ENCODE data around the gene FCN2. TPM values are rescaled to one million over a fixed set of nuclear protein-coding genes. Genes with fewer than 3 reads are reported as not detected.

Gene FCN2
- total RNA-seq, 1 donor from 2014 or later, result not detected

GRCh38 chr9:134899818-134900217 lies 19.2 kb downstream of the FCN2 start:
- no peak for FAIRE-seq
- DNase-seq (ENCODE audit: low spot score in 2 of 2), result no peak

GRCh38 chr9:134902936-134903335 lies 22.3 kb downstream of the FCN2 start:
- no peak for FAIRE-seq
- DNase-seq (ENCODE audit: low spot score in 2 of 2), result no peak

GRCh38 chr9:134908524-134909309 lies 28.1 kb downstream of the FCN2 start:
- DNase-seq (ENCODE audit: low spot score in 2 of 2), result no peak
- no peak for FAIRE-seq

GRCh38 chr9:134909511-134910481 lies 29.2 kb downstream of the FCN2 start:
- FAIRE-seq (no peak), DNase-seq (ENCODE audit: low spot score in 2 of 2) (no peak)

DNA sequence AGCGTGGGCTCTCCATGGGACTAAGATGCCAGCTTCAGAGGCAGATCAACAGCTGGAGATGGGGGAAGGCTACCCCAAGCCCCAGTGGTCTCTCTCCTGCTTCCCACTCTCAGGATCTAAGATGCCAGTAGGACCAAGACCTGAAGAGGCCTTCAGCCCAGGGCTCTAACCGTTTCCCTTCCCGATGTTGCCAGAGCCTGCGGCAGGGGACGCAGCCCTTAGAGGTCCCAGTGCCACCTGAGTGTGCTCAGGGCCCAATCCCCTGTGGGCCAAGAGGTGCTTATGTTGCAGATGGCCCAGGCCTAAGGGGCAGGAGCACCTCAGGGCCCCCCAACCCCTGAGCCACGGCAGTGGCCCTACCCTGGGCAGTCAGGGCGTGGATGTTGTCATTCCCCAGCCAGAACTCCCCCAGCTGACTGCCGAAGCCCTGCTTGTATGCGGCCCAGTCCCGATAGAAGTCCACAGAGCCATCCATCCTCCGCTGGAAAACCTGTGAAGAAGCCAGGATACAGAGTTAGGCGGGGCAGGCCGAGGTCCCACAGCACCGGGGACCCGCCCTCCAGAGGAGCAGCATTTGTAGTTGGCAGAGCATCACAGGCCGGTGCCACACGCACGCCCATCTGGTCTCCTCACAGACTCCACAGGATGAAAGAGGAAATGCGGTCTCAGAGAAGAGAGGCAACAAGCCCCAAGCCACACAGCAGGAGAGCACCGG lies 31.7 kb downstream of the FCN2 start:
- DNase-seq (ENCODE audit: low spot score in 2 of 2) (no peak), FAIRE-seq (no peak)

DNA sequence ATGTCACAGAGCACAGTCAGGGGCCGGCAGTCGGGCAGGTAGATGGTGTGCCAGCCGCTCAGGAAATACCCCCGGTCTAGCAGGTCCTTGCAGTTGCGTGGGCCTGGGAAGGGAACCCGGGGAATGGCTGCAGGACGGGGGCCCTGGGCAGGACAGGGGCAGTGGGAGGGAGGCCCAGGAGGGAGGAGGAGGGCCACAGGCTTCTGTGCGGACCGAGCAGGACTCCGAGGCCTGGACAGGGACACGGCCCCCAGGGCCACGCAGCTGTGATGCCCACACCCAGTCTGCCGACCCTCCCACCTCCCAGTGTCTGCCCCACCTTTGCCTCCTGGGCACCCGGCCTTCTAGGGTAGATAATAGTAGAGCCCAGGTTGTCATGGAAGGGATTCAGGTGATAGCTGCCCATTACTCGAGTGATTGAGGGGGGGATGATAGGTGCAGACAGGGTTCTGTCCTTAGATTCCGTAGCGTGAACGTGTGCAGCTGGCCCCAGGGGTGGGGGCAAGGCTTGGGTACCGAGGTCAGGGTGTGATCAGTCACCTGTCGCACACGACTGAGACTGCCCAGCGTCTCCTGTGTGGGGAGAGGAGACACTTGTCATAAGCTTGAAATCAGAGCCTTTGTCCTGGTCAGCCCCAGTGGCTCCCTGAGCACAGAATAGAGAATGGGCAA lies 32.6 kb downstream of the FCN2 start:
- no peak for DNase-seq (ENCODE audit: low spot score in 2 of 2)
- FAIRE-seq, result no peak

GRCh38 chr9:134913713-134914500 lies 33.3 kb downstream of the FCN2 start:
- DNase-seq (ENCODE audit: low spot score in 2 of 2) (no peak), FAIRE-seq (no peak)

- FAIRE-seq (no peak), DNase-seq (ENCODE audit: low spot score in 2 of 2) (no peak)
Observed at GRCh38 chr9:134914501-134914834, 33.9 kb downstream of the FCN2 start.

- FAIRE-seq (no peak), DNase-seq (ENCODE audit: low spot score in 2 of 2) (no peak)
Observed at GRCh38 chr9:134915046-134915985, 34.7 kb downstream of the FCN2 start.

DNA sequence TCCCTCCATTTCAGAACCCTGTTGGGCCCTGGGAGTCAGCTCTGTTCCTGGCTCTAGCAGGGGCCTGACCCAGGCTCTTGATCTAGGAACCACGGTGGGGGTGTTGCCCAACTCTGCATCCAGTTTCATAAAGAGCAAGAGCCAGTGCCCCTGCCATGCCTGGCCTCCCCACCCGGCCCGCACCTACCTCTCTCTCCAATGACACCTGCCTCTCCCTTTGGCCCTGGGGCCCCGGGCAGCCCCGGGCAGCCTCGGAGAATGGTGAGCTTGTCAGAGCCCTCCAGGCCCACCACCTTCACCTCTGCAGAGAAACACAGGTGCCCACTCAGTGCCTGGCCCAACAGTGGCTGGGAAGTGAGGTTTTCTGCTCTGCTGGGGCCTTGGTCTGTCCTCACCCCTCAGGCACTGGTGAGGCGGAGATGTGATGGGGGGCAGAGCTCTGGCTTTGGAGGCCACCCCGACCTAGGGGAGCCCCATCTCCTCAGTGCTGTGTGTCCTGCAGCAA lies 35.6 kb downstream of the FCN2 start:
- no peak for FAIRE-seq

GRCh38 chr9:134917431-134918373 lies 37.1 kb downstream of the FCN2 start, which contains the start of gene FCN1:
FCN1 (minus strand) TSS chr9:134917912; CDS start chr9:134917871, 41 bp downstream.
- DNase-seq (ENCODE audit: low spot score in 2 of 2) (no peak), FAIRE-seq (no peak)

More for the DNA sequence above, 35.6 kb downstream of the FCN2 start:
- DNase-seq (ENCODE audit: low spot score in 2 of 2), result no peak

GRCh38 chr9:134918646-134919045 lies 38.0 kb downstream of the FCN2 start:
- FAIRE-seq (no peak), DNase-seq (ENCODE audit: low spot score in 2 of 2) (no peak)

DNA sequence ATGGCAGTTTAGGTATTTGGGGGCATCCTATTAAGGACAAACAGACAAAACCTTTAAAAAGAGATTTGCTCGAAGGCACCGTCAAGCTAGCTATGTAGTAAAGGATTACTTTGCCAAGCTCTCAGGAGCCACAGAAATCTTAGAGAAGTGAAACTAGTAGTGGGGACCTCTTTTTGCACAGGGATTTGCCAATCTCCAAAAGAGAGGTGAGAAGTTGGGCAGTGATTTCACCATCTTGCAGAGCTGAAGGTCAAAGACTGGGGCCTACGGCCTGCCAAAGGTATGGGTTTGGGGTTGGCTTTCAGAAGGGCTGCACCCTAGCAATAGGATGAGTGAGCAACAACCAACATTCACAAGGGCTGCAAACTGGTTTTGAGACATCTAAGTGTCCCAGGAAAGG lies 38.7 kb downstream of the FCN2 start:
- DNase-seq (ENCODE audit: low spot score in 2 of 2) (no peak), FAIRE-seq (no peak)

GRCh38 chr9:134922066-134922931 lies 41.7 kb downstream of the FCN2 start:
- FAIRE-seq, result no peak
- no peak for DNase-seq (ENCODE audit: low spot score in 2 of 2)

DNA sequence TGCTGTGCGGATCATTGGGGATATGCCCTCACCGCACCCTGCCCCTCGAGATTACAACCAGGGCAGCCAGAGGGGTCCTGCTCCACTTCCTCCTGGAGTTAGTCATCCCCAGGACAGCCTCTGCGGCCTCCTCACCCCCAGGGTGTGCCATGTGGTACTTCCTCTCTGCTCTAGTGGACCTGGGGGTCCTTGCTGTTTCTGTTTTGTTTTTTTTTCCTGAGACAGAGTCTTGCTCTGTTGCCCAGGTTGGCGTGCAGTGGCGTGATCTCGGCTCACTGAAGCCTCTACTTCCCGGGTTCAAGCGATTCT lies 42.3 kb downstream of the FCN2 start:
- DNase-seq (ENCODE audit: low spot score in 2 of 2), result no peak
- FAIRE-seq, result no peak

DNA sequence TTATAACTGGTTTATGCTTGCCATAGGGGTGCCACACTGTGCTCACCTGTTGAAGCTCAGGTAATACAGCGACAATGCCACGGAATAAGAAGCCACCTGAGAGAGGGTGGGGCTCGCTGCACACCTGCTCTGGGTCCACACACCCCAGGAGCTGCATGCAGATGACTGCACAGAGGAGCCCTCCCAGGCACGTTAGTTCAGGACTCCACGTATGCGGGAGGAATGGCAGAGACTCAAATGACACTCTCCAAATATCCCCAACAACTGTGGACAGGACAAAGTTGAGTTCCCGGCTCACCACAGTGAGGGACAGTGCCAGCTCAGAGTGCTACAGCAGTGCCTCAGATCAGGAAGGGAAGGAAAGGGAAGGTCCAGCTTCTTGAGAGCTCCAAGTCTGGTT lies 42.9 kb downstream of the FCN2 start:
- DNase-seq (ENCODE audit: low spot score in 2 of 2) (no peak), FAIRE-seq (no peak)
